HEK293T (cell line): ENCODE data around the gene SCLY.

Experiments used
- FOXK2 ChIP-seq: fragments of 450-650 bp; IDR thresholded peaks from 2 replicates; pipeline ENCODE4 v1.6.1; 2016; ENCODE audit warnings: mild to moderate bottlenecking
- SP1 ChIP-seq: fragments of 450-650 bp; IDR thresholded peaks from 2 replicates; pipeline ENCODE4 v1.6.1; 2017
- TARDBP ChIP-seq: fragments of 450-650 bp; IDR thresholded peaks from 2 replicates; pipeline ENCODE4 v1.6.1; 2016

GRCh38 chr2:238015705-238016104 is 45.1 kb upstream of the SCLY start:
- TF ChIP-seq SP1, result no peak
- TF ChIP-seq FOXK2, result no peak
- TF ChIP-seq TARDBP, result no peak
